Vagina (tissue), 2 donors: ENCODE results near the gene TGFB1I1. TPM values are rescaled to one million over a fixed set of nuclear protein-coding genes. Genes with fewer than 3 reads are reported as not detected.

Experiments
- DNase-seq, 2 donors: peaks; one replicate each; pipeline ENCODE4 v3.0.0-alpha.2; 2017; ENCODE audit errors: extremely low spot score in 2 of 2
- H3K27ac ChIP-seq: fragments of 200-600 bp; sonication (generic); one replicate; pipeline ENCODE4 v1.5.1; 2019
- H3K27me3 ChIP-seq: fragments of 200-600 bp; sonication (generic); one replicate; pipeline ENCODE4 v1.5.1; 2019
- H3K36me3 ChIP-seq, 2 donors: fragments of 200-600 bp; sonication (generic); one replicate each; pipeline ENCODE4 v1.5.1; 2017 to 2019
- H3K4me1 ChIP-seq: fragments of 200-600 bp; sonication (generic); one replicate; pipeline ENCODE4 v1.5.1; 2019
- H3K4me3 ChIP-seq, 2 donors: fragments of 200-600 bp; sonication (generic); 1 replicate in 1 of 2; 2 replicates in 1 of 2; pipeline ENCODE4 v1.5.1; 2016 to 2019
- H3K9me3 ChIP-seq: fragments of 200-600 bp; sonication (generic); one replicate; pipeline ENCODE4 v1.5.1; 2019
- POLR2A ChIP-seq, 2 donors: fragments of 450-650 bp; IDR thresholded peaks; one replicate each; pipeline ENCODE4 v1.6.1; 2017; ENCODE audit warnings: antibody characterized with exemption in 2 of 2, mild to moderate bottlenecking in 2 of 2, moderate library complexity in 2 of 2
- POLR2AphosphoS5 ChIP-seq, 2 donors: sonication (generic); formaldehyde crosslinking; IDR thresholded peaks; one replicate each; pipeline ENCODE4 v1.9.0; 2017; ENCODE audit warnings: antibody characterized with exemption in 2 of 2, mild to moderate bottlenecking in 2 of 2, low read depth in 1 of 2; ENCODE audit not compliant: insufficient read depth in 1 of 2
- intact Hi-C: fragments of 100-400 bp; cut with DNase I; formaldehyde crosslinking; loops from one replicate; pipeline ENCODE4 v1.15.1; 2023
- total RNA-seq: library from RNA; depleted of rRNA; stranded (reverse); fragments of >200 nt; gene quantifications from one replicate; pipeline ENCODE4 v1.2.3, GENCODE V29; 2016
- TF ChIP-seq, protein P1 (sequence below), 3 experiments: fragments of 450-650 bp in 2 of 3; fragments of 200-600 bp in 1 of 3; sonication (generic) in 1 of 3; IDR thresholded peaks; one replicate each; pipeline ENCODE4 v1.5.1; 2017 to 2019; ENCODE audit warnings: antibody characterized with exemption in 3 of 3, mild to moderate bottlenecking in 2 of 3, moderate library complexity in 2 of 3

Gene TGFB1I1
- total RNA-seq, 1 donor from 2014 or later = 114 TPM

DNA sequence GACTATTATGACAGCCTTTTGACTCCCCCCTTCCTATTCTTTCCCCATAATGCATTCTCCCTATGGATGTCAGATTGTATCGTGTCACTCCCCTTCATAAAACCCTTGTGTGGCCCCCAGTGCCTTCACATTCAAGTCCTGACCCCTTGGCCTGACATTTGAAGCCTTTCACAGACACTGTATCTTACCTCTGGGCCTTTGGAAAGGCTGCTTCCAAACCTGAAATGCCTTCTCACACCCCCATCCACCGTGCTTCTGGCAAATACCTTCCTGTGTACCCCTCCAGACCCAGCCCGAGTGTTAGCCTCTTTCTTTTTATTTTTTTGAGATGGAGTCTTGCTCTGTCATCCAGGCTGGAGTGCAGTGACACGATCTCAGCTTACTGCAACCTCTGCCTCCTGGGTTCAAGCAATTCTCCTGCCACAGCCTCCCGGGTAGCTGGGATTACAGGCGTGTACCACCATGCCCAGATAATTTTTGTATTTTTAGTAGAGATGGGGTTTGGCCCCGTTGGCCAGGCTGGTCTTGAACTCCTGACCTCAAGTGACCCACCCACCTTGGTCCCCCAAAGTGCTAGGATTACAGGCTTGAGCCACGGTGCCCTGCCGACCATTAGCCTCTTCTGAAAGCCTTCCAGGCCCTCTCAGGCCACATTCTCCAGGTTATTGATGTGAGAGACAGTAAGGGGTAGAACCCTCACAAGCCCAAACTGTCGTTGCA, 10.6 kb upstream of the TGFB1I1 start:
- no peak for DNase-seq
- no peak overlapping the region for H3K4me3 ChIP-seq
- H3K9me3 ChIP-seq = no peaks in the 10 kb centered on the region
- intact Hi-C loops = no loop called here
- H3K27ac ChIP-seq = no peak overlapping the region
- H3K4me1 ChIP-seq = peaks cover 32% of the 10 kb centered on the region
- H3K36me3 ChIP-seq = peaks cover 0 to 43% of the 10 kb centered on the region in 2 donors
- H3K27me3 ChIP-seq = no peaks in the 10 kb centered on the region
- TF ChIP-seq, protein P1, sequence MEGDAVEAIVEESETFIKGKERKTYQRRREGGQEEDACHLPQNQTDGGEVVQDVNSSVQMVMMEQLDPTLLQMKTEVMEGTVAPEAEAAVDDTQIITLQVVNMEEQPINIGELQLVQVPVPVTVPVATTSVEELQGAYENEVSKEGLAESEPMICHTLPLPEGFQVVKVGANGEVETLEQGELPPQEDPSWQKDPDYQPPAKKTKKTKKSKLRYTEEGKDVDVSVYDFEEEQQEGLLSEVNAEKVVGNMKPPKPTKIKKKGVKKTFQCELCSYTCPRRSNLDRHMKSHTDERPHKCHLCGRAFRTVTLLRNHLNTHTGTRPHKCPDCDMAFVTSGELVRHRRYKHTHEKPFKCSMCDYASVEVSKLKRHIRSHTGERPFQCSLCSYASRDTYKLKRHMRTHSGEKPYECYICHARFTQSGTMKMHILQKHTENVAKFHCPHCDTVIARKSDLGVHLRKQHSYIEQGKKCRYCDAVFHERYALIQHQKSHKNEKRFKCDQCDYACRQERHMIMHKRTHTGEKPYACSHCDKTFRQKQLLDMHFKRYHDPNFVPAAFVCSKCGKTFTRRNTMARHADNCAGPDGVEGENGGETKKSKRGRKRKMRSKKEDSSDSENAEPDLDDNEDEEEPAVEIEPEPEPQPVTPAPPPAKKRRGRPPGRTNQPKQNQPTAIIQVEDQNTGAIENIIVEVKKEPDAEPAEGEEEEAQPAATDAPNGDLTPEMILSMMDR (IDR thresholded peaks at IDR 0.05) = no peak
- TF ChIP-seq POLR2A (IDR thresholded peaks at IDR 0.05) (no peak), POLR2AphosphoS5 (IDR thresholded peaks at IDR 0.05; ENCODE audit: insufficient read depth in 1 of 2, low read depth in 1 of 2) (no peak)

DNA sequence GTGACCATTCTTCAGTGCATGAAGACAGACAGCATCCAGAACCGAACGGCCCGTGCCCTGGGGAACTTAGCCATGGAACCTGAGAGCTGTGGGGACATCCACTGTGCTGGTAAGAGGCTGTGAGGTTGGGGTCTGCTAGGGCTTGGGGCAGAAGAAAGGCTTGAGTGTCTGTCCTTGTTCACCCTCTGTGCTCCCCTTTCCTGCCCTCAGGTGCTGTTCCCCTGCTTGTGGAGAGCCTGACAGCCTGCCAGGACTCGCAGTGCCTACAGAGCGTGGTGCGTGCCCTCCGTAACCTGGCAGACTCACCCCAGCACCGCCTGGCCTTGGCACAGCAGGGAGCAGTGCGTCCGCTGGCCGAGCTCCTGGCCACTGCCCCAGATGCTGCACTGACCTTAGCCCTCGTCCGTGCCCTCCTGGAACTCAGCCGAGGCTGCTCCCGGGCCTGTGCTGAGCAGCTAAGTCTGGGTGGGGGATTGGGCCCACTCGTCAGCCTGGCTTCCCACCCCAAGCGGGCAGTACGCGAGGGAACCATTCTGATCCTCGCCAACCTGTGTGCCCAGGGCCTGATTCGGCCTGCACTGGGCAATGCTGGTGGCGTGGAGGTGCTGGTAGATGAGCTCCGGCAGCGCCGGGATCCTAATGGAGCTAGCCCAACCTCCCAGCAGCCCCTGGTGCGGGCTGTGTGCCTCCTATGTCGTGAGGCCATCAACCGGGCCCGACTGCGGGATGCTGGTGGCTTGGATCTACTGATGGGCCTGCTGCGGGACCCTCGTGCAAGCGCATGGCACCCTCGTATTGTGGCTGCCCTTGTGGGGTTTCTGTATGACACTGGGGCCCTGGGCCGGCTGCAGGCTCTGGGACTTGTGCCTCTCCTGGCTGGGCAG, 9.8 kb upstream of the TGFB1I1 start:
- H3K27me3 ChIP-seq = no peaks in the 10 kb centered on the region
- no peaks in the 10 kb centered on the region for H3K9me3 ChIP-seq
- no peak for DNase-seq
- TF ChIP-seq POLR2AphosphoS5 (IDR thresholded peaks at IDR 0.05; ENCODE audit: insufficient read depth in 1 of 2, low read depth in 1 of 2) (no peak), POLR2A (IDR thresholded peaks at IDR 0.05) (no peak)
- TF ChIP-seq, protein P1 (IDR thresholded peaks at IDR 0.05) = no peak
- intact Hi-C loops = no loop called here
- peaks cover 0 to 51% of the 10 kb centered on the region in 2 donors for H3K36me3 ChIP-seq
- H3K4me1 ChIP-seq = peaks cover 24% of the 10 kb centered on the region
- H3K4me3 ChIP-seq = no peak overlapping the region
- no peak overlapping the region for H3K27ac ChIP-seq

DNA sequence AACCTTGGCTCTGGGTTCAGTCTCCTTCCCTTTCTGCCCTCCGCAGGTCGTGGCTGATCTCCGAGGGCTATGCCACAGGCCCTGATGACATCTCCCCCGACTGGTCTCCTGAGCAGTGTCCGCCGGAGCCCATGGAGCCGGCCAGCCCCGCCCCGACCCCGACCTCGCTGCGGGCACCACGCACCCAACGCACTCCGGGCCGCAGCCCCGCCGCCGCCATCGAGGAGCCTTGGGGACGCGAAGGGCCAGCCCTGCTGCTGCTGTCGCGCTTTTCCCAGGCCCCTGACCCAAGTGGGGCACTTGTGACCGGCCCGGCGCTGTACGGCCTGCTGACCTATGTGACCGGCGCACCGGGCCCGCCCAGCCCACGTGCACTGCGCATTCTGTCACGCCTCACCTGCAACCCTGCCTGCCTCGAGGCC, 7.6 kb upstream of the TGFB1I1 start:
- intact Hi-C loops = no loop called here
- peaks cover 12% of the 10 kb centered on the region for H3K4me1 ChIP-seq
- no peak for DNase-seq
- no peaks in the 10 kb centered on the region for H3K27me3 ChIP-seq
- H3K9me3 ChIP-seq = no peaks in the 10 kb centered on the region
- H3K4me3 ChIP-seq = no peak overlapping the region
- TF ChIP-seq POLR2AphosphoS5 (IDR thresholded peaks at IDR 0.05; ENCODE audit: insufficient read depth in 1 of 2, low read depth in 1 of 2) = no peak
- TF ChIP-seq POLR2A (IDR thresholded peaks at IDR 0.05) = no peak
- TF ChIP-seq, protein P1 (IDR thresholded peaks at IDR 0.05) = no peak
- H3K27ac ChIP-seq = no peak overlapping the region
- H3K36me3 ChIP-seq = peaks cover 0 to 54% of the 10 kb centered on the region in 2 donors

DNA sequence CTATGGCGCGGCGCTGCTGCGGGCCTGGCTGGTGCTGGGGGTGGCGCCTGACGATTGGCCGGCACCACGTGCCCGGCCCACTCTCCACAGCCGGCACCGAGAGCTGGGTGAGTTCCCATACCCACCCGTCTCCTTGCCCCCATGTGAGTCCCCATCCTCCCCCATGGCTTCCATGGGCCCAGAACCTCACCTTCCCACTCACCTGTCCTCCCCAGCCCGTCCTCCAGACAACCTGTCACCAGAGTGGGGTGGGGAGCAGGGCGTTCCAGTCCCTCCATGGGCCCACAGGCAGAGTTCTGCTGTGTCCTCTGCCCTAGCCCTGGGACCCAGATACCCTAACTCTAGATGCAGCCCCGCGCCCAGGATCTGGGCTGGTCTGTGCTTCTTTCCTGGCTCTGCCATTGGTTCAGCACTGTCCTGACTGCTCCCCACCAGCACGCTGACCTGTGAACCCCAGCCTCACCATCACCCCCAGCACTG, 7.1 kb upstream of the TGFB1I1 start:
- DNase-seq = no peak
- no peak overlapping the region for H3K27ac ChIP-seq
- H3K9me3 ChIP-seq = no peaks in the 10 kb centered on the region
- TF ChIP-seq POLR2A (IDR thresholded peaks at IDR 0.05) = no peak
- TF ChIP-seq, protein P1 (IDR thresholded peaks at IDR 0.05) = no peak
- TF ChIP-seq POLR2AphosphoS5 (IDR thresholded peaks at IDR 0.05; ENCODE audit: insufficient read depth in 1 of 2, low read depth in 1 of 2) = no peak
- H3K27me3 ChIP-seq = no peaks in the 10 kb centered on the region
- H3K36me3 ChIP-seq = peaks cover 0 to 54% of the 10 kb centered on the region in 2 donors
- intact Hi-C loops = no loop called here
- H3K4me1 ChIP-seq = peaks cover 12% of the 10 kb centered on the region
- H3K4me3 ChIP-seq = no peak overlapping the region
